HCT116 (cell line): ENCODE results near the gene KANSL3. TPM values are rescaled to one million over a fixed set of nuclear protein-coding genes. Genes with fewer than 3 reads are reported as not detected.
"Not testable (repeated sequence)": the region's sequence is repeated elsewhere in the genome, so short reads cannot be mapped to it uniquely, and the experiment has no call there.

Experiments
- ATAC-seq: fragments of 200-7000 bp; cut with Tn5 transposase; 2 replicates; pipeline ENCODE4 v1.9.1; 2020; ENCODE audit warnings: mild to moderate bottlenecking, moderate library complexity
- BruUV-seq: library from RNA; stranded (reverse); fragments of 400-500 nt; replicated peaks from 2 replicates; lab custom pipeline; 2021; lab: Mats Ljungman, UMichigan
- CTCF ChIA-PET: fragments of 300-600 bp; sonication (Branson Sonifier 250); formaldehyde crosslinking; loops from one replicate; lab custom pipeline; 2021; ENCODE audit warnings: antibody characterized with exemption; lab: Charles Lee
- POLR2A ChIA-PET: fragments of 300-600, 350-600 bp; sonication (Branson Sonifier 250); formaldehyde crosslinking; loops from one replicate; lab custom pipeline; 2021; ENCODE audit warnings: antibody characterized with exemption; lab: Charles Lee
- RAD21 ChIA-PET, 2 experiments: fragments of 300-600 bp; sonication (Branson Sonifier 250); formaldehyde crosslinking; loops; one replicate each; lab custom pipeline; 2023; ENCODE audit warnings: low total read pairs in 2 of 2; ENCODE audit not compliant: uncharacterized antibody in 2 of 2, unreplicated experiment in 2 of 2, low non-redundant PET in 1 of 2; lab: Charles Lee
- DNase-seq: peaks from one replicate; pipeline ENCODE4 v3.0.0-alpha.2; 2010; ENCODE audit warnings: low read depth, low spot score
- H2AFZ ChIP-seq: fragments of 200-600 bp; shearing (Covaris generic), sonication (generic); 2 replicates; pipeline ENCODE4 v1.6.1; 2017; ENCODE audit warnings: low read depth, mixed run types, mixed read lengths, antibody characterized with exemption, low read length; ENCODE audit not compliant: poor library complexity, severe bottlenecking
- H3K27ac ChIP-seq: 2 replicates; pipeline ENCODE4 v1.5.1; 2012; ENCODE audit warnings: low read depth, low read length
- H3K27me3 ChIP-seq: fragments of 200-600 bp; sonication (generic); 2 replicates; pipeline ENCODE4 v1.6.1; 2016; ENCODE audit warnings: mixed run types, low read length, mixed read lengths; ENCODE audit not compliant: insufficient read depth
- H3K36me3 ChIP-seq, 2 experiments: fragments of 200-500 bp in 1 of 2; fragments of 200-600 bp in 1 of 2; sonication (Bioruptor generic) in 1 of 2; sonication (generic) in 1 of 2; 2 replicates each; pipeline versions ENCODE4 v1.5.1 to v1.6.1; 2014 to 2016; ENCODE audit warnings: low read length in 2 of 2, inconsistent platforms in 1 of 2, mixed read lengths in 1 of 2, mixed run types in 1 of 2; ENCODE audit not compliant: insufficient read depth in 2 of 2, control insufficient read depth in 1 of 2
- H3K4me1 ChIP-seq, 2 experiments: fragments of 200-600 bp in 1 of 2; sonication (generic) in 1 of 2; 2 replicates each; pipeline versions ENCODE4 v1.5.1 to v1.6.1; 2012 to 2017; ENCODE audit warnings: low read length in 2 of 2, inconsistent platforms in 1 of 2, mild to moderate bottlenecking in 1 of 2, mixed read lengths in 1 of 2, mixed run types in 1 of 2, moderate library complexity in 1 of 2; ENCODE audit not compliant: insufficient read depth in 2 of 2, control insufficient read depth in 1 of 2
- H3K4me2 ChIP-seq: fragments of 200-600 bp; sonication (generic); 2 replicates; pipeline ENCODE4 v1.6.1; 2017; ENCODE audit warnings: mixed run types, low read length, mixed read lengths
- H3K4me3 ChIP-seq, 2 experiments: fragments of 200-600 bp in 1 of 2; sonication (generic) in 1 of 2; replicated peaks in 1 of 2; 2 replicates each; pipeline ENCODE4 v1.5.1; 2011 to 2016; ENCODE audit warnings: low read length in 2 of 2, control low read depth in 1 of 2, low read depth in 1 of 2, mild to moderate bottlenecking in 1 of 2, mixed read lengths in 1 of 2, mixed run types in 1 of 2
- H3K79me2 ChIP-seq: fragments of 200-600 bp; sonication (generic); 2 replicates; pipeline ENCODE4 v1.6.1; 2017; ENCODE audit warnings: mild to moderate bottlenecking, mixed run types, low read length, moderate library complexity, mixed read lengths; ENCODE audit not compliant: insufficient read depth
- H3K9ac ChIP-seq: fragments of 200-600 bp; sonication (generic); 2 replicates; pipeline ENCODE4 v1.6.1; 2016; ENCODE audit warnings: low read length, mixed read lengths
- H3K9me2 ChIP-seq: fragments of 200-600 bp; sonication (generic), shearing (Covaris generic); 2 replicates; pipeline ENCODE4 v1.6.1; 2017; ENCODE audit warnings: mixed run types, mild to moderate bottlenecking, moderate library complexity; ENCODE audit not compliant: insufficient read depth
- H3K9me3 ChIP-seq, 2 experiments: fragments of 200-500 bp in 1 of 2; fragments of 200-600 bp in 1 of 2; sonication (Bioruptor generic) in 1 of 2; sonication (generic) in 1 of 2; 2 replicates each; pipeline ENCODE4 v1.6.1; 2014 to 2017; ENCODE audit warnings: low read length in 2 of 2, mixed read lengths in 2 of 2, inconsistent platforms in 1 of 2, low read depth in 1 of 2, mild to moderate bottlenecking in 1 of 2, mixed run types in 1 of 2, moderate library complexity in 1 of 2; ENCODE audit not compliant: control insufficient read depth in 1 of 2, insufficient read depth in 1 of 2
- H4K20me1 ChIP-seq: fragments of 200-600 bp; sonication (generic), shearing (Covaris generic); 2 replicates; pipeline ENCODE4 v1.6.1; 2017; ENCODE audit warnings: mixed run types, mild to moderate bottlenecking, moderate library complexity; ENCODE audit not compliant: insufficient read depth
- EZH2 ChIP-seq: fragments of 200-600 bp; sonication (generic); IDR thresholded peaks from 2 replicates; pipeline ENCODE4 v1.6.1; 2017; ENCODE audit warnings: antibody characterized with exemption, mixed run types
- RAD21 ChIP-seq: IDR thresholded peaks from 2 replicates; pipeline ENCODE4 v1.6.1; 2012; ENCODE audit warnings: low read depth, mild to moderate bottlenecking
- intact Hi-C: fragments of 100-400 bp; cut with micrococcal nuclease; formaldehyde crosslinking; loops from 2 replicates; pipeline ENCODE4 v1.10.0; 2022
- total RNA-seq: library from RNA; stranded (reverse); gene quantifications from one replicate; pipeline ENCODE4 v1.2.1, GENCODE V29; 2021; ENCODE audit not compliant: unreplicated experiment
- TF ChIP-seq, protein P1 (sequence below): IDR thresholded peaks from 2 replicates; pipeline ENCODE4 v1.6.1; 2012

Gene KANSL3
- total RNA-seq, 1 experiment from 2014 or later = 35.8 TPM

DNA sequence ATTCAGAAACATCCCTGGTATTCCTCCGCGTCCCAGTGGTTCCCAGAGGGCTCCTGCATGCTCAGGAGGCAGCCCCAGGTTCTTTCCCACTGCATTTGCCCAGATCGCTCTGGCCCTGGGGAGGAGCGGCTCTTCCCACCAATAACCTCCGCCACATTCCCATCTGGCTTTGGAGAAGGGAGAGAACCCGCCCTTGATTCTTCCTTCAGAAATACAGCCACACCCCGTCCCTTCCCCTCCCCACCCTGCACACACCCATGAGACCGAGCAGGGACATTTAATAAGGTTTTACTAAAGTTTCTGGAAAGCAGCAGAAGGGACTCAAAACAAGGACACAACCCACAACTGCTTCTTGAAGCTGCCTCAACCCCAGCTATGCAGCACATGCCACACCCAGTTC lies 79.6 kb downstream of the KANSL3 start:
- Histone ChIP-seq H3K79me2 (no peaks in the 10 kb centered on the region), H3K4me3 (no peak overlapping the region), H4K20me1 (no peaks in the 10 kb centered on the region), H3K9me2 (no peaks in the 10 kb centered on the region), H3K27me3 (no peaks in the 10 kb centered on the region), H3K4me2 (no peak overlapping the region), H2AFZ (no peak overlapping the region), H3K9ac (no peak overlapping the region), H3K4me1 (peaks cover 10 to 40% of the 10 kb centered on the region in 2 experiments), H3K36me3 (no peaks in the 10 kb centered on the region), H3K27ac (no peak overlapping the region), H3K9me3 (no peaks in the 10 kb centered on the region)
- POLR2A ChIA-PET = no interaction called here
- CTCF ChIA-PET = no interaction called here
- intact Hi-C loops = loop anchor here (10.0 kb wide), 1 partner anchor 206 kb away; the partner anchor contains the start of gene CNNM4
- TF ChIP-seq EZH2 = no peak
- TF ChIP-seq, protein P1, sequence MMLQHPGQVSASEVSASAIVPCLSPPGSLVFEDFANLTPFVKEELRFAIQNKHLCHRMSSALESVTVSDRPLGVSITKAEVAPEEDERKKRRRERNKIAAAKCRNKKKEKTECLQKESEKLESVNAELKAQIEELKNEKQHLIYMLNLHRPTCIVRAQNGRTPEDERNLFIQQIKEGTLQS = no peak
- ATAC-seq (no peak), DNase-seq (no peak)
- BruUV-seq = no TSS peak
- RAD21 ChIA-PET = no interaction called here

DNA sequence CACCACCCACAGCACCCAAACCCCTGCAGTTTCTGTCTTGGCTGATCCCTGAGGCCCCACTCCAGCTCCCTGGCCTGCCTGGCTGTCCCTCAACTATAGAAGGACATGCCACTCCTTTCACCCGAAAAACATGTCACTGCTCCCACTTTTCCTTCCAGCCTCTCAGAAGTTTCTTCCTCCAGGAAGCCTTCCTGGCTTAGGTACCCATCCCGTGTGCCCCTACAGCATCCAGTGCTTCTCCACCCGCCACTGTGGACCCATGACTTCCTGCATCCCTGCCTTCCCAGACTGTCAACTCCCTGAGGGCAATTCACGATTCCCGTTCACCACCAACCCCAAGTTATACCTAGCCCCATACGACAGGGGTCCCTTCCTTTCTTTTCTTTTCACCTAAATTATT lies 80.1 kb downstream of the KANSL3 start:
- no peak for TF ChIP-seq RAD21
- Histone ChIP-seq H3K9ac (no peak overlapping the region), H3K4me1 (peaks cover 10 to 40% of the 10 kb centered on the region in 2 experiments), H3K9me2 (no peaks in the 10 kb centered on the region), H3K36me3 (no peaks in the 10 kb centered on the region), H3K4me2 (no peak overlapping the region), H3K27ac (no peak overlapping the region), H3K9me3 (no peaks in the 10 kb centered on the region), H3K27me3 (no peaks in the 10 kb centered on the region), H2AFZ (no peak overlapping the region), H3K79me2 (no peaks in the 10 kb centered on the region), H3K4me3 (no peak overlapping the region), H4K20me1 (no peaks in the 10 kb centered on the region)
- POLR2A ChIA-PET = no interaction called here
- intact Hi-C loops = loop anchor here (10.0 kb wide), 1 partner anchor 207 kb away; the partner anchor contains the start of gene CNNM4
- CTCF ChIA-PET = no interaction called here
- ATAC-seq = no peak
- BruUV-seq = no TSS peak
- RAD21 ChIA-PET = no interaction called here
- DNase-seq = no peak

GRCh38 chr2:96557421-96557820 lies 80.7 kb downstream of the KANSL3 start:
- DNase-seq, H3K79me2 ChIP-seq, H3K36me3 ChIP-seq, RAD21 ChIA-PET, H3K9me2 ChIP-seq, ATAC-seq, POLR2A ChIA-PET, H4K20me1 ChIP-seq, H3K9me3 ChIP-seq, BruUV-seq, H3K27me3 ChIP-seq: not testable (repeated sequence)
- intact Hi-C loops = loop anchor here (10.0 kb wide), 1 partner anchor 207 kb away; the partner anchor contains the start of gene CNNM4
- Histone ChIP-seq H3K4me3 (peak overlapping the region in 1 of 2 experiments; percentile 12; a peak in 1 of 4 replicates), H3K4me1 (peaks cover 10 to 40% of the 10 kb centered on the region in 2 experiments), H3K9ac (peak overlapping the region; percentile 5; the same call in 1 of the 2 replicates), H2AFZ (peak overlapping the region; percentile 49), H3K27ac (peak overlapping the region; percentile 64), H3K4me2 (peak overlapping the region; percentile 71)
- CTCF ChIA-PET = interaction anchor here (1.1 kb wide), 1 partner anchor 9 kb away, joined by 3 read pairs; no protein-coding TSS in a partner anchor
